ENCODE measurements around the gene ALG9.
A peak's percentile ranks its signal among the peaks of the same experiment; 100 is the strongest.

The ALG9 gene

DNA sequence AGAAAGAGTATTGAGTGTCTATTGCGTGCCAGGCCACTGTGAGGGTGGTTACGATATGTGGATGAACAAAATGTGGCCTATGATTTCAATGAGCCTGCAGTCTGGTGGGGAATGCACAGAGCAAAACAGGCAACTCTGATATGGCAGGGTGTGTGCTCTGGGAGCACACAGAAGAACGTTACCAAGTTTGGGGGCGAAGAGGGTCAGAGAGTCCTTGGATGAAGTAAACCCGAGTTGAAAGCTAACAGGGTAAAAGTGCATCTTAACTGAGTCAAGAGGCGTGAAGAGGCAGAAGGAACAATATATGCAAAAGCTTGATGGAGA is 8.2 kb upstream of the ALG9 start:
- no peak for DNase-seq (ENCODE audit: low read depth)

DNA sequence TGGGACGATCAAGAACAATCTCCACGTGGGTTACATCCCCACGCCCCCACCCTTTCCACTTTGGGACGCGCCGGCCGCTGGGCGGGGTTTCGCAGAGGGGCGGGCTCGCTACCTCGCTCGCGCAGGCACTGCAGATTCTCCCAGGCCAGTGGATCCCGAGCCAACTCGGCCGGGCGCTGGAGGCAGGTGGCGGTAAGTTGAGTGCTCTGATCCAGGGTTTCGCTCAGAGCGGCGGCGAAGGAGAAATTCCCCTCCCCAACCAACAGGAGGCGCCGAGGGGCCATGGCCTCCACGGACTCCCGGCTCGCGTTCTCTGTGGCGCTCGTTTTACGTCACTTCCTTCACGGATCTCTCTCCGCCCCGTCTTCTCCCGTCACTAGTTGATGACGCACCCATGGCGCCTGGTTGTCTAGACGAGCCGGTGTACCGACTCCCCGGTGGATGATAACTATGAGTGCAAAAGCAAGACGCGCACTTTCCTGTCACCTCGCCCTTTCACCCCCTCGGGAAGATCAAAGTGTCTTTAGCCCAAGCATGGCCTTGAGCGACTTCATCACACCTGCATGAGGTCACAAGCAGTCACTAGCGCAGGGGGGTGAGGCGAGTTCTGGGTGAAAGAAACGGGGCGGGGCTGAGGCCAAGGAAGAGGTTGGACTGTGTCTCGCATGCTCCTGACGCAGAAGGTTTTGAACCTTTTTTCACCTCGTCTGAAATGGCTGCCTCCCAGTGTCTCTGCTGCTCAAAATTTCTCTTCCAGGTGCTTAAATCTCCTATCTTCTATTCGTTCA is 7.7 kb upstream of the ALG9 start, which contains the start of the genes CFAP68 and FDXACB1:
Gene CFAP68, plus strand, starts transcription at position 693 of the 788 bp plus-strand sequence. Its CDS starts 20 bp downstream, at position 713.
Gene FDXACB1, minus strand, starts transcription at position 317 of the 788 bp plus-strand sequence. Its CDS starts 33 bp downstream, at position 284.
- peak; percentile 90 for DNase-seq (ENCODE audit: low read depth)

DNA sequence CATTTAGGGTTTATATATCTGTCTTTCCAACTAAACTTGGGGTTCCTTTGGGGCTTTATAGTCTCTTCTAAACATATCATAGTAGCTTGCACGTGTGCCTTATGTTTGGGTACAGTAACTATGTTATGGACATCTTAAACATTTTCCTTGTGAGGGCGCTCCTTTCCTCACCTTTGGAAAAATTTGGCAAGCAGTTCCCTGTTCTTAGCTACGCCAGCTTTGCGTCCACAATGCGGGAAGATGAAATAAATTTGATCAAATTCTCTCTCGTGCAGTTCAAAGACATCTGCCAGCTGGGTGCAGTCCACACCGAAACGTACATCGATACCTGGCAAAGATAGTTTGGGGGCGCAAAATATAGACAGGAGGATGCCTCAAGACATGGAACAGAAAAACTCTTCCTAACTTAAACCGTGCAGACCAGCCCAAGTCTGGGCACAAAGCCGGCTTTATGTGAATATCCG is 7.0 kb upstream of the ALG9 start:
- DNase-seq (ENCODE audit: low read depth), result no peak

DNA sequence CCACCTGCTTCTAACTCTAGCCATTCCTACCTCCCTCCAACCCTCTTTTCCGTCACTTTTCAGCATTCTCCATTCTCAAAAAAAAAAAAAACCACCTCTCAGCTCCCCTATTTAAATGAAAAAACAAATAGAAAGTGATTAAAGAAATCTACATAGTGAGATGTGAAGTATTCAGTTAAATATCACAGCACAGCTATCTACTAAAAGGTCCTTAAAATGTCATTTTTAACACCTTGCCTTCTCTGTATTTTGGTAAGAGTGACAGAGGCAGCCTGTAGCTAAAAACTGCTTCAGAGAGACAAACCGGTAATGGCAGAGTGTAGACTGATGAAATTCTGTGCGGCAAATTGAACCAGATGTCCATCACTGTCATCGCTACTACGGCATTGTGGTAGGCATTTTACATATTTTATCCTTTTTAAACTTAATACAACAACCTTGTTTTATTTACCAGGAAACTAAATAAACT is 346 bp upstream of the ALG9 start:
- no peak for DNase-seq (ENCODE audit: low read depth)

DNA sequence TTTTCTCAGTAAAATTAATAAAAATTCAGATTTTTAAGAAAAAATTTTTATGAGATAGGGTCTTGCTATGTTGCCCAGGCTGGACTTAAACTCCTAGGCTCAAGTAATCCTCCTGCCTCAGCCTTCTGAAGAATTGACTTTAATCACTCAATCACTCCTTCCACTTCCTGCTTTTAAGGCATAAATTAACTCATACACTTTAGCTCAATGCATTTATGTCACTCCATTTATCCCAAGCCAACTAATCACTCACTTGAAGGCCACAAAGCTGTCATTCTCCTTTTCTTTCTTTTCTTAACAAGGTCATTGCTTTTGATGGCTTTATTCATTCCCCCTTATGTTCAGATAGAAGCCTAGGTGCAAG is 877 bp downstream of the ALG9 start:
- no peak for DNase-seq (ENCODE audit: low read depth)

DNA sequence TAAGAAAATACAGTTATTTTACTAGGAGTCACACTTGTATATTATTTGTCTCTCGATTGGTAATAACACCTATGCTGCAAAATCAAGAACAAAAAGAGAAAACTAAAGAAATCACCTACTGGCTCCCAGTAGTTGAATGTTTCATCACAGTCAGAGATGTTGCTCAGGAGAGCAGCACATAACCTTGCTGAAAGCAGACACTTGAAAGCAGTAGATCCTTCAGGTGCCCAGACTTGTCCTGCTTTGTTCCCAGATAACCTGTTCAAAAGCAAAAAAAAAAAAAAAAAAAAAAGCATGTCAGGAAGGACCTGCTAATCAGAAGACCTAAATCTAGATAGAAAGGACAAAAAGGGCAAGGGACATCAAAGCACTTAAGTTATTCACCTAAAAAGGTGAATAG is 1.3 kb downstream of the ALG9 start:
- DNase-seq (ENCODE audit: low read depth), result no peak

DNA sequence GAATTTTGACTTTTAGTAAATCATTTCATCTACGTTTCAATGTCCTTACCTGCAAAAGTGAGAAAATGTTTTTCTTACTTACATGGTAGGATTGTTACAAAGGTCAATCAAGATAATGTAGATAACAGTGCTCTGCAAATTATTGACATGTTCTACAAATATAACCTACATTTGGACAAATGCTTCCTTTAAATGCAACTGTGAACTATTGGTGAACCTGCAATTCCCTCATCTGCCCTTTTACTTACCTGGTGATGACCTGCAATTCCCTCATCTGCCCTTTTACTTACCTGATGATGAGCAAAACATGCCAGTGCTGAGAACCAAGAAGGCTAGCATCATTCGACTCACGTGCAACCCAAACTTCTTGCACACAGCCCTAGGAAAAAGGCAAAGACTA is 11.1 kb downstream of the ALG9 start:
- DNase-seq (ENCODE audit: low read depth), result no peak

DNA sequence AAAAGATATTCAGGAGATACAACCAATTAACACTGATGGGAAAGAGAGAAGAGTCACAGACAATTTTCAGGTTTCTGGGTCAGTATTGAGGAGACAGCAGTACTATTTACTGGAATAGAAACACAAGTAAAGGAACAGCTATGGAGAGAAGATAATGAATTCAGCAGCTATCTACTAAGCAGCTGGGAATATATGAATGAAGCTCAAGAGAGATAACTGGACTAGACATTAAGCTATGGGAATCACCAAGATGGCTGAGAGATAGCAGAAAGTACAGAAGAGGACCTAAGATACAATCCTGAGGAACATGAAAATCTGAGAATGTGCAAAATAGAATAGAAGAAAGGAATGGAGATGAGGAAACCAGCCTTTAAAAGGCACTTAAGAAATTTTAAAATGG is 15.9 kb downstream of the ALG9 start:
- DNase-seq (ENCODE audit: low read depth), result no peak

DNA sequence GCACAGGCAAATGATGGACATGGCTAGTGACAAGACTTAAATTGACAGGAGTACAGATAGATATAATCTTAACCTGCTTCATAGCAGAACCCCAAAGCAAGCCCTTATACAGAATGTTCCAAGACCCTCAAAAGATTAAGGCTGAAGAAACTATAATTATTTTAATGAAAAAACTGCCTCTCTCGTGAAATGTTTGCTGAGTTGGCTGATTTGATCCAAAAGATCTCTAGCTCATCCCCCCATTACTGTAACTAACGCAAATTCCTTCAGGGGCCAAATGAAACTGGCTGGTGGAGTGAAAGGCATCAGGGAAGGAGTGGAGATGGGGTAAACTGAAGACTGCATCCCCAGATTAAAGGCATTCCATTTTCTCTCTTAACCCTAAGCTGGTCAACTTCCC is 19.3 kb downstream of the ALG9 start:
- no peak for DNase-seq (ENCODE audit: low read depth)

DNA sequence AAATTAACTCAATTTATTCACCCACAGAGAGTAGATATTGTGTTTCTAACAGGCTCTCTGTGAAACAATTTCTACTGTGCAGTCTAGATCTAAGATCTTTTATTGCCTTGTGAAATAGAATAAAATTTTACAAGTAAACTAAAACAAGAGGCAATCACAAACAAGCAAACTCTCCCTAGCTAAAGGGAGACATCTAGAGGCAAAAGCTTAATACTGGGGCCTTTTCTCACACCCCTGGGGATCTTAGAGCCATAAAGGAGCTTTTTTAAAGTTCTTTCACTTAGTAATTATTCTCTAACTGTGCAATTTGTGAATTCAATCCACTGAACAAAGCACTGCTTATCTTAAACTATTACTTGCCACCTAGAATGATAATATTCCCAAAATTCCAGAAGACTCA is 19.7 kb downstream of the ALG9 start:
- no peak for DNase-seq (ENCODE audit: low read depth)

DNA sequence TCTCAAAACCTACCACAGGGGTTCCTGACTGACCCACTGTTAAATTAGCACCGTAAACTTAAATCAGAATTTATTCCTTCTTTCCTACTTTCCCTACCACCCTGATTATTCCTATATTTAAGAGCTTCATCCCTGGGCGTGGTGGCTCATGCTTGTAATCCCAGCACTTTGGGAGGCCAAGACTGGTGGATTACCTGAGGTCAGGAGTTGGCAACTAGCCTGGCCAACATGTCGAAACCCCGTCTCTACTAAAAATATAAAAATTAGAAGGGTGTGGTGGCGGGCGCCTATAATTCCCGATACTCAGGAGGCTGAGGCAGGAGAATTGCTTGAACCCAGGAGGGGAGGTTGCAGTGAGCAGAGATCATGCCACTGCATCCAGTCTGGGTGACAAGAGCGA is 20.3 kb downstream of the ALG9 start:
- no peak for DNase-seq (ENCODE audit: low read depth)

DNA sequence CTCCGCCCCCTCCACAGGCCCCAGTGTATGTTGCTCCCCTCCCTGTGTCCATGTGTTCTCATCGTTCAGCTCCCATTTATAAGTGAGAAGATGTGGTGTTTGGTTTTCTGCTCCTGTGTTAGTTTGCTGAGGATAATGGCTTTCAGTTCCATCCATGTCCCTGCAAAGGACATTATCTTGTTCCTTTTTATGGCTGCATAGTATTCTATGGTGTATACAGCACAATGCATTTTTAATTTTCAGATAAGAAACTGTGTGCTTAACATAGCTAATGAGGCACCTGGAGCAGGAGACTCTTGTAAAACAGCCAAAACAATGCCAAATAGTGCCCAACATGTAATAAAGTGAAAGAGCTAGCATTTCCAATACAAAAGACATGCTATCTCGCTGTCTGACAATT is 21.8 kb downstream of the ALG9 start:
- DNase-seq (ENCODE audit: low read depth), result no peak

DNA sequence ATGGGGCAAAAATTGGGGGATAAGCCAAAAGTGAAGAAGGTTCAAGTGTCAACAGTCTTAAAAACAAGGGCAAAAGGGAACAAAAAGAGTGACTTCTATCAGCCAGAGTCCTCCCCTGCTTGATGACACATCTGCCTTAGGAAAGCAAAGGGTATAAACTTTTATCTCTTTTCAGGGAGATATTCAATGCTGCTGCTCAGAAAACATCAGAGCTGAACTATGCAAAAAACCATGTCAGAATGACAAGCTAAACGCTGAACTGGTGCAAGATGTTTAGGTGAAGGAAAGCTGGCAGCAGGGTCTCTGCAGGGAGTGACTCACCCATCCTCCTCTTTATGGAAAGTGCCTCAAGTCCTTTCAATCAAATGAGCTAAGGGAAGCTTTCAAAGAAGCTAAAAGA is 24.7 kb downstream of the ALG9 start:
- no peak for DNase-seq (ENCODE audit: low read depth)

DNA sequence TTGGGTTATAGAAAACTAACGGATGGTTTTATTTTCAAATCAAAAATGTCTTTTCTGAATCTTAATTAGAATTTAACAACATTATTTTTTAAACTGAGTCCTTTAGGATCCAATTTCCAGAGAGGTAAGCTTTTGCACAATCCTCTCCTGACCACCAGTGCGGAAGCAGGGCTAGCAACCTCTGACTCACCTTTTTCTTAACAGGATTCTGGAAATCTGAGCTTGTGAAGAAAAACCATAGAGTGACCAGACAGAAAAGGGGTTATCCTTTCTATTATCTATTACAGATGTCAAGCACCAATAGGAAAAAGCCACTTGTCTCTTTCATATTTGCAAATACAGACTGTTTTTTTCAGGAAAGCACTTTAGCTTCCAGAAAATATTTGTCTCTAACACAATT is 25.3 kb downstream of the ALG9 start:
- DNase-seq (ENCODE audit: low read depth), result no peak

DNA sequence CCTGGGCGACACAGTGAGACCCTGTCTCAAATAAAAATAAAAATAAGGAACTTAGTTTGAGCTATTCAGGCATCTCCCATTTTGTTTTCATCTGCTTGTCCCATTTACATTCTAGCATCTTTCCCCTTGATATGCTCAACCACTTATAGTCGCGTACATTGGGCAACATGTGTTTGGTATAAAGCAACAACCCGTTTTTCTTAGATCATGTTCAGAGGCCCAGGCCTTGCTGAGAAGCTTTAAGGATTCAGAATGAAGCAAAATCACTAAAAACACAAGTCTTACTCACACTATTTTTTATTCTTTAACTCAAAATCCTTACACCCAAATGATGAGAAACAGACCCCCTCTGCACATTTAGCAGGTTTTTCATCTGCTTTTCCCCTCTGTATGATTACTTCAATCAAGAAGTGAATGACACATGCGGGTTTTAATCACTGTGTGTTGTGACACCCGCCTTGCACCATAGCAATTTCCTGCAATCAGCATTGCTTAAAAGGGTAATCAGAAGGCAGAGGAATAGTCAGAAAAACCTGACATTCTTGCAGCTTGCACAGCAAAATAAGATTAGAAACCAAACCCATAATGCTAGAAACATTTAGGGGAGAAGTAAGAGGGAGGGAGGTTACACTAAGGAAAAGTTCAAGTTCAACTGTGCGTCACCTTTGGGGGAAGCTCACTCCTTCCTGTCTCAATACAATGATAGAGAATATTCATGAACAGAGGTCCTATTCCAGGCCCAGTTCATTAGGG is 25.9 kb downstream of the ALG9 start:
- DNase-seq (ENCODE audit: low read depth), result no peak

DNA sequence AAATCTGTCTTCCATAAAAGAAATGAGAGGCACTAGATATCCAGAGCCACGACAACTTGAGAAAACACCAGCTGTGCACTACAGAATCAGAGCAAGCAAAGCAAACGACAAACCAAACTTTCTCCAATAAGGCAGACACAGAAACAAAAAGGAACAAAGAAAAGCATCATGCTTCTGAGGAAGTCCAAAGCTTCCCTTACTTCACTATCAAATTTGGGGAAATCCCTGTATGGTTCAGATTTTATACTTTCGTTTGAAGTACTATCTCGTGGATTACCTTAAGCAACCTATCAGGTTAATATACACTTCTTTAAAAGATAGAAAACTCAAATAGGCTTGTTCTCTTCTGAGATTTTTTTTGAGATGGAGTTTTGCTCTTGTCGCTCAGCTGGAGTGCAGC is 27.7 kb downstream of the ALG9 start:
- DNase-seq (ENCODE audit: low read depth), result no peak

DNA sequence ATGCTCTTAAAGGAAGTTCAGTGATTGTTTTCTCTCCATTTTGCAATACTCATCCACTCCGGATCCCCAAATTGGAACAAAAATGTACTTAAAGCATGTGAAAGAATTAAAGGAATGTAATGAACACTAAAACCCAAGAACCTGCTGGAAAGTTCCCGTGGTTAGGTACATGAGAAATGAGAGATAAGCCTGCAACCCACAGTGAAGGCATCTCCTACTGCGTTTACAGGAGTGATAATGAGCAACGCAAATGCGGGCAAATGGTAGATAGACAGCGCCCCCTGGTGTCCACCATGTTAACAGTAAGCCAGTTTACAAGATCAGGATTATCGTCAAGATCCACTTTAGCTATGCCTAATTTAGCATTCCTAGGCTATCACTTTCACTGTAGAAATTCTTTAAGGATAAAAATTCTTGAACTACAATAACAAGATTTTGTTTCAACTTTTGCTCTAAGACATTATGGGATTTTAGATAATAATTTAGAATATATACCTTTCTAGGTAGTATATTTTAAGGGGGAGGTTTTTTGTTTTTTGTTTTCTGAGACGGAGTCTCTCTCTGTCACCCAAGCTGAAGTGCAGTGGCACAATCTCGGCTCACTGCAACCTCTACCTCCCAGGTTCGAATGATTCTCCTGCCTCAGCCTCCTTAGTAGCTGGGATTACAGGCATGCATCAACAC is 29.9 kb downstream of the ALG9 start:
- peak; percentile 75 for DNase-seq (ENCODE audit: low read depth)

DNA sequence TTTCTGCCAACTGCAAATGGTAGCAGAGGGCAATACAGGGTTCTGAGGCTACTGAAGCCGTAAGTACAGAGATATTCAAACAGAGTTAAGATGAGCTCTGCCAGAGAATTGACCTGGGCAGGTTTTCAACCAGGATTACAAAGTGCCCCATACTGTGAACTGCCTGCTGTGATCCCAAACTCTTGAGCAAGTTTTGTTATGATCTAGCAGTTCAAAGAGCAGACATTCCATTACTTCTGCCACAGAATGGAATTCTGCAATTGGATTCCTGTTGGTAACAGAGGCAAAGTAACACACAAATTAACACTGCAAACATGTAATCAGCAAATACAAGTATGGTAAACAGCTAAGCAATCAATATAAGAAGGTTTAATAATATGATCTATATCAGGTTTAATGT is 31.2 kb downstream of the ALG9 start:
- DNase-seq (ENCODE audit: low read depth), result no peak

DNA sequence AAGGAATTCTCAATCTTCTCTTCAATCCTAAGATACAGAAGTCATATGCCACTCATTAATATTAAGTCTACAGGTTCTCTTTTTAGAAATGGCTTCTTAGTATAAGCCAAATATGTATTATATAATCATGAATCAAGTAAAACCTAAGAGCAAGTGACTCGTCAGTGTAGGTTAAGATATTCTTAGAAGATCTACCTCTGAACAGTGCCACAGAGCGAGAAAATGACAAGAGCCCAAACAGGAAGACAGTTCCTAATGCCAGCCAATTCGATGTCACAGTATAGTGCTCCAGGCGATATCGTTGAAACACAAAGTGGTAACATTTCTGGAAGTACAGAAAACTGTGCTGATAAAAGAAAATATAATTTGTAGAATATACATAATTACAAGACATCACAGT is 33.3 kb downstream of the ALG9 start:
- no peak for DNase-seq (ENCODE audit: low read depth)

DNA sequence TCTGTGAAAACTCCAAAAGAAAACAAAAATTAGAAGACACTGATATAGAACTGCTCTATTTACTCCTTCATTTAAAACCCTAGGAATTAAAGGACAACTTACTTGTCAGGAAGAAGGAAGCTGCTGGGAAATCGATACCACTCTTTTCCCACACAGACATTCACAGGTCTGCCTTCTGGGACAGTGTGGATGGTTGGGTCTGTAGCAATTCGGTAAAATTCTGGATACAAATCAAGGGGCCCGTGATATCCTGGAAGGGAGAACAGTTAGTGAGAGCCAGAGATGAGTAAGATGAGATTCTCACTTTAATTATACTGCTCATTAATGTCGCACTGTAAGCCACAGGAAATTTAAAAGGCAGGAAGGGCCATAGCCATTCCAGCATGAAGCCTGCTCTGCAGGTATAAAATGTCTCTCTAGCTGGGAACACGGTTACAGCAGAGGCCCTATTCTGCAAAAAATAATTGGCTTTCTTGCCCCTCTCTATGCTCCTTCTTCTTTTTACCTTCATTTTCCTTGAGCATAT is 34.0 kb downstream of the ALG9 start:
- DNase-seq (ENCODE audit: low read depth), result no peak

DNA sequence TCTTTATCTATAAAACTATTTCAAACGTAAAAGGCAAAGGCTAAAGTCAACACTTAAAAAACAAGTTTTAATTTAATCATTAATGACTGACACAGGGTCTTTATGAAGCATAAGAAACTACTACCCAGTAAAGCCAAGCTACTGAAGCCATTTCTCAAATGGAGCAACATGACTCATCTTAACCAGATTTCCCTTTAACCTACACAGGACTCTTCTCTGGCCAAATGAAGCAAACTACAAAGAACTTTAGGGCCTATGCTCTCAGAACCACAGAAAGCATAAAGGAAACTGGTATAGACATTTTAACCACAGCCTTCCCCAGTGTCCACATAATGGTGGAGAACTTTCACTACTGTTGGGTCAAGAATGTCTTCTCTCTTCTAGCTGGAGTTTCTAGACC is 34.7 kb downstream of the ALG9 start:
- DNase-seq (ENCODE audit: low read depth), result no peak

DNA sequence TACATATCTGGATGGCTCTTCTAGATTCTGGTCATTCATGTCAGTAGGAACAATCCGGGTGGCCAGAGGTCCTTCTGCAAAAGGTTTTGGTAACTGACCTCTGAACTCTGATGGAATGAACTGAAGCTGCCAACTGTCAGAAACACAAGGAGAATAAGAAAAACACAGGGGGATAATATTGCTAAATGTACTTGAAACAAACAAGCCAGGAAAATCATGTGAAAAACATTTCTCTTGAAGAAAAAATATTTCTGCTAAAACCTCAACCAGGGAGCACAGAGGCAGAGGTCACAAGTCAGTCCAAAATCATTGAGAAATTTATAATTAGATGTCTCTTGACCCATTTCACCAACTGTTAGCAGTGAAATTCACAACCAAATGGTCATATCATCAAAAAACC is 35.2 kb downstream of the ALG9 start:
- no peak for DNase-seq (ENCODE audit: low read depth)

DNA sequence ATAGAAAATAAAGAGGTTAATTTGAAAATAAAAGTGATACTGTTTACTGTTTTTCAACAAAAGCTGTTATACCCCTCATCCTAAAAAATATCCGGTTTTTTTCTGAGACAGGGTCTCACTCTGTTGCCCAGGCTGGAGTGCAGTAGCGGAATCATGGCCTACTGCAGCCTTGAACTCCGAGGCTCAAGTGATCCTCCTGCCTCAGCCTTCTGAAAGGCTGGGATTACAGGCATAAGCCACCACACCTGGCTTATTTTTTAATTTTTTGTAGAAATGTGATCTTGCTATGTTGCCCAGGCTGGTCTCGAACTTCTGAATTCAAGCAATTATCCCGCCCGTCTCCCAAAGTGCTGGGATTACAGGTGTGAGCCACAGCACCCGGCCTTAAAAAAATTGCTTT is 35.7 kb downstream of the ALG9 start:
- no peak for DNase-seq (ENCODE audit: low read depth)

All from activated T-helper 9 cell treated with anti-CD3 and anti-CD28 coated beads, Interleukin-2, amount 50 U/mL, for 16 hours (primary cell).